Activated naive CD4-positive, alpha-beta T cell treated with anti-CD3 and anti-CD28 coated beads, Interleukin-2, amount 50 U/mL, for 72 hours (primary cell): Measurements from ENCODE around the gene ERC2. TPM values are rescaled to one million over a fixed set of nuclear protein-coding genes. Genes with fewer than 3 reads are reported as not detected.

Experiments used
- ATAC-seq, 2 donors: fragments of 150-1000 bp; cut with Tn5 transposase; 2 replicates each; pipeline ENCODE4 v1.10.0; 2021; ENCODE audit warnings: mild to moderate bottlenecking in 2 of 2, moderate library complexity in 2 of 2
- DNase-seq, 2 donors: peaks; one replicate each; pipeline ENCODE4 v3.0.0; 2021 to 2022; ENCODE audit warnings: low spot score in 2 of 2
- H3K27ac Mint-ChIP-seq, 2 donors: one replicate each; pipeline ENCODE4 v1.8.0; 2022; ENCODE audit warnings: mild to moderate bottlenecking in 2 of 2, mixed read lengths in 2 of 2
- H3K36me3 Mint-ChIP-seq, 2 donors: one replicate each; pipeline ENCODE4 v1.8.0; 2022; ENCODE audit warnings: mixed read lengths in 2 of 2
- H3K9me3 Mint-ChIP-seq, 2 donors: one replicate each; pipeline ENCODE4 v1.8.0; 2022; ENCODE audit warnings: mixed read lengths in 2 of 2
- total RNA-seq, 2 donors: library from RNA; stranded (reverse); gene quantifications; one replicate each; pipeline ENCODE4 v1.2.3, GENCODE V29; 2022

Gene ERC2
- total RNA-seq, 2 donors from 2014 or later, result 0.58 TPM; not detected in 1

DNA sequence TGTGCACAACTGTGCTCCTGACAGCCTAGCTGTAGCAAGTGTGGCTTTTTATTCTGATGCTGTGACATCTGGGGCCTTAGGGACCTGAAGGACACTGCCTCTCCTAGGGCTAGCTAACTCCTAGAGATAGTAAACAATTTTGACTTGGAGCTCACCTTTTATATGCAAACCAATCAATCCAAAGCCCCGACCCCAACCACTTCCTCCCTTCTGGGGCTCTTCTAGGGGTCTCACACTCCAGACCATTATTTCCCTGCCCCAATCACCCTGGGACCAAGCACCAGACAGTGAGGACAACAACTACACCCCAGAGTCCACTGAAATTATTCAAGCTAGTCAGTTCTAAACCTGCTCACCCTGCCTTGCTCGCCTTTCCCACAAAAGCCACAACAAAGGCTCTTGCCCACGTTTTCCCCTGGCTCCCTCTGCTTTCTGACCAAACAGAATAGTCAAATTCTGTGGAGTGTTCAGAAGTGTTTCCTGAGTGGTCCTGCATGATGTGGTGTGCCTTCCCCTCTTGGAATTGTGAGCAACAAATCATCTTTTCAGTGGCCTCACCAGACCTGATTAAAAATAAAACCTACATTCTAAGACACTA lies 897.0 kb downstream of the ERC2 start:
- ATAC-seq, result no peak
- Mint-ChIP-seq H3K9me3 (peaks cover 6 to 13% of the 10 kb centered on the region in 2 donors), H3K27ac (no peak overlapping the region), H3K36me3 (no peaks in the 10 kb centered on the region)
- DNase-seq, result no peak

DNA sequence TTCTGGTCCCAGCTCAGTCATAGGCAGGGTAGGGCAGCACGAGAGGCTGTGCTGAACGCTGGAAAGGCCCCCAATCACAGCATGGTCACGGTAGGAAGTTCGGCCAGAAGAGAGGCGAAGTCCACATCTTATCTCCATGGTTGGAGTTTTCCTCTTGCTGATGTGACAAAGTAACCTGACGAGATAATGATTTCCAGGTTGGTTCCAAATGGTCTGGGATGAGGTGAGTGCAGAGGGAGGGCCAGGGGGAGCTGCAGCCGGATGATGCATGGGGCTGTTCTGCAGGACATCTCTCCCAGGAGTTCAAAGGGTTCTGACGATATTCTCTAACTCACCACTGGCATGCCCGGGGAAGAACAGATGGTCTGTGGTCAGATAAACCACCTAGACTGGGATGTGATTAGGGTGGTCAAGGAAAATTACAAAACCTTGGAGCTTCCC lies 898.0 kb downstream of the ERC2 start:
- Mint-ChIP-seq H3K36me3 (no peaks in the 10 kb centered on the region), H3K27ac (no peak overlapping the region), H3K9me3 (peaks cover 6 to 13% of the 10 kb centered on the region in 2 donors)
- DNase-seq (no peak), ATAC-seq (no peak)

DNA sequence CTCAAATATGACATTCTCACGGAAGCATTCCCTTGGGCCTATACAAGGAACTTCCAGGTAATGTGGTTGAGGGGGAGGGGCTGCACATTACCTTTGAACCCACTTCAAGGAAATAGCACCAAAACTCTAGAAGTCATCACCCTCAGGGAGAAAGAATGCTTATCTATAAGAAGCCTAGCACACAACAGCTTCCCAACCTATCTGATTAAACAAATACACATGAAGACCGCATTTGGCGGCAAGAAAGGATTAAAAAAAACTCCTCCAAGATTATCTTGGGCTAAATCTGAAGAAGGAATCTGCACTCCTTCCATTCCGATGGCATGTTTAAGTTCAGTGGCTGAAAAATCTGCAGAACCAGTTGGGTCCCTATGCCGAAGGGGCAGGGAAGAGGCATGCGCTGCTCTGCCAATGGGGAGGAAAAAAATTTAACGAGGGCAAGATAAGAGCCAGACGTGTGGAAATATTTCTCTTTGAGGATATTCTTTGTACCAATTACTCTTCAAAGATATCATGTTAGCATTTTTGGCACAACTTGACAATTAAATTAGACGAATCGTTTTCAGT lies 899.2 kb downstream of the ERC2 start:
- peaks cover 6 to 13% of the 10 kb centered on the region in 2 donors for H3K9me3 Mint-ChIP-seq
- no peak overlapping the region for H3K27ac Mint-ChIP-seq

DNA sequence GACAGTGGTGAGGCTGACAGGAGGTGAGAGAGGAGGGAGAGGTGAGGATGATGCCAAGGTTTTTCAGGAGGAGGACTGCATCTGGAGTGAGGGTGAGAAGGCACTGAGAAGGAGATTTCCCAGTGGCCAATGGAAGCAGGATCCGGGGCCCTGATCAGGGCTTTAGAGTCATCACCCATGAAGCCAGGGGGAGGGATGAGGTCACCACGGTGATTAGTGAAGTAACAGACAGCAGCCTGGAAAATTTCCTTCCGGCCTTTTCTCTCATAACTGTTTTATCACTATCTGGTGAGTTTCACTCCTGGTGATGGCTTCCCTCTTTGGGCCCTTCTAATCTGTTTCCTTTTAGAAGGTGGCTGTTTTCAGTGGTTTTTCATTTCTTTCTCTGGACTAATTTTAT lies 900.7 kb downstream of the ERC2 start:
- no peak for DNase-seq
- no peak for ATAC-seq
- H3K36me3 Mint-ChIP-seq, result no peaks in the 10 kb centered on the region
- H3K9me3 Mint-ChIP-seq, result peaks cover 6 to 13% of the 10 kb centered on the region in 2 donors
- H3K27ac Mint-ChIP-seq, result no peak overlapping the region

More for the DNA sequence above, 899.2 kb downstream of the ERC2 start:
- no peaks in the 10 kb centered on the region for H3K36me3 Mint-ChIP-seq
- ATAC-seq (no peak), DNase-seq (no peak)

DNA sequence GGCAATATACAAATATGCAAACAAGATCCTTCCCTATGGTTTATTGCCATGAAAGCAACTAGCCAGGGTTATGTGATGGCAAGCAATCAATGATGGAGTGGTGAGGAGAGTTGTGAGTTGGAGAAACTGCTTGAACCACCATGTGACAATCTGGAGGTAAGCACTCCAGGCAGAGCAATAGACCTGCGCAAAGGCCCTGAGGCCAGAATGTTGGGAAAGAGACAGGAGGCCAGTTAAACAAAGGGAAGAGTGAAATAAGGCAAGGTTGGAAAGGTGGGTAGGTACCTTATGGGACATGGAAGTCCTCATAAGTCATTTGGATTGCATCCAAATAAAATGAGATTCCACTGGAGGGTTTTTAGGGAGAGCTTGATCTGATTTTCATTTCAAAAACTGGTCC lies 901.1 kb downstream of the ERC2 start:
- ATAC-seq, result no peak
- Mint-ChIP-seq H3K9me3 (peaks cover 6 to 13% of the 10 kb centered on the region in 2 donors), H3K27ac (no peak overlapping the region), H3K36me3 (no peaks in the 10 kb centered on the region)
- DNase-seq, result no peak

DNA sequence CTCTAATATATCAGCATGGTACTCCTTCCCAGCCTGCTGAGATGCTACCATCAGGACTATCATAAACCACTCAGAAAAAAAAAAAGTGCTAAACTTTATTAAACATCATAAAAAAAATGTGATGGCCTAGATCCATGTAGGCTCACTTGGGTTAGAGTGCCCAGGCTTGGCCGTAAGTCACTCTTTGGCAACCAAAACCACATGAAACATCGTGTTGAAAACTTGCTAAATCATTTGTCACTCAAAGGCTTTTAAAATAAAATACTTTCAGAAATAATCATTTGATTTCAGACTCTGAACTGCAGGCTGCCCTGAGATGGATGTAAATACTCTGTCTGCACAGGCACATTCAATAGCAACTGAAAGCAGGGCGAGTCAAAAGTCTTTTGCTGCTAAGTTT lies 902.7 kb downstream of the ERC2 start:
- H3K27ac Mint-ChIP-seq, result no peak overlapping the region
- no peak for DNase-seq
- H3K9me3 Mint-ChIP-seq, result peaks cover 6 to 13% of the 10 kb centered on the region in 2 donors
- no peaks in the 10 kb centered on the region for H3K36me3 Mint-ChIP-seq
- ATAC-seq, result no peak

DNA sequence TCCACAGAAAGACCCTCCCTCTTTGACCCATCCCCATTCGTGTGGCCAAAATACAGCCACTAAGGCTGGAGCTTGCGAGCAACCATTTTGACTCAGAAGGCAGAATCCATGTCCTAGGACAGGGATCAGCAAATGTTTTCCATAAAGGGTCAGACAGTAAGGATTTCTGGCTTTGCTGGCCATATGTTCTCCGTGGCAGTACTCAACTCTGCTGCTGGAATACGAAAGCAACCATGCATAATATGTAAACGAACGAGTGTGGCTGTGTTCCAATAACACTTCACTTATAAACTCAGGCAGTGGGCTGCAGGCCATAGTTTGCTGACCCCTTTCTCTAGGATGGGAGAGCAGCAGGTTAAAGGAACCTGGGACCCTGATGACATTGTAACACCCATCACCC lies 903.5 kb downstream of the ERC2 start:
- Mint-ChIP-seq H3K27ac (no peak overlapping the region), H3K36me3 (no peaks in the 10 kb centered on the region), H3K9me3 (peaks cover 6 to 13% of the 10 kb centered on the region in 2 donors)
- ATAC-seq (no peak), DNase-seq (no peak)

DNA sequence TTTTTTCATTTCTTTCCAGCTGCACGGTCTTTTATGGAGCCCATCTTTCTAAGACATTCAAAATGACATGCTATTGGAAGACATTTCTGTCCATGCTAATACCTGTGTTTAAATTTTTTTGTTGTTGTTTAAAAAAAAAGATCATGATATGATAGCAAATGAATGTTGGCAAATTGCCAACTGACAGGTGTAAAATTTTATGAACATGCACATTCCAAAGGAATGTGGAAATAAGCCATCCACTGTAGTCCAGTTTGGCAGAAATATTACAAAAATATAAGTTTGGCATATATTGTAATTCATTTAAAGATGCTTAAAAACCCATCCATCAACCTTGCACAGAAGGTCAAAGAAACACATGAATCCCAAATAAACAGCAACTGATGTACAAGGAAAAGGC lies 905.6 kb downstream of the ERC2 start:
- no peak for DNase-seq
- H3K27ac Mint-ChIP-seq, result no peak overlapping the region
- no peaks in the 10 kb centered on the region for H3K36me3 Mint-ChIP-seq
- ATAC-seq, result no peak
- H3K9me3 Mint-ChIP-seq, result peaks cover 0 to 6% of the 10 kb centered on the region in 2 donors

DNA sequence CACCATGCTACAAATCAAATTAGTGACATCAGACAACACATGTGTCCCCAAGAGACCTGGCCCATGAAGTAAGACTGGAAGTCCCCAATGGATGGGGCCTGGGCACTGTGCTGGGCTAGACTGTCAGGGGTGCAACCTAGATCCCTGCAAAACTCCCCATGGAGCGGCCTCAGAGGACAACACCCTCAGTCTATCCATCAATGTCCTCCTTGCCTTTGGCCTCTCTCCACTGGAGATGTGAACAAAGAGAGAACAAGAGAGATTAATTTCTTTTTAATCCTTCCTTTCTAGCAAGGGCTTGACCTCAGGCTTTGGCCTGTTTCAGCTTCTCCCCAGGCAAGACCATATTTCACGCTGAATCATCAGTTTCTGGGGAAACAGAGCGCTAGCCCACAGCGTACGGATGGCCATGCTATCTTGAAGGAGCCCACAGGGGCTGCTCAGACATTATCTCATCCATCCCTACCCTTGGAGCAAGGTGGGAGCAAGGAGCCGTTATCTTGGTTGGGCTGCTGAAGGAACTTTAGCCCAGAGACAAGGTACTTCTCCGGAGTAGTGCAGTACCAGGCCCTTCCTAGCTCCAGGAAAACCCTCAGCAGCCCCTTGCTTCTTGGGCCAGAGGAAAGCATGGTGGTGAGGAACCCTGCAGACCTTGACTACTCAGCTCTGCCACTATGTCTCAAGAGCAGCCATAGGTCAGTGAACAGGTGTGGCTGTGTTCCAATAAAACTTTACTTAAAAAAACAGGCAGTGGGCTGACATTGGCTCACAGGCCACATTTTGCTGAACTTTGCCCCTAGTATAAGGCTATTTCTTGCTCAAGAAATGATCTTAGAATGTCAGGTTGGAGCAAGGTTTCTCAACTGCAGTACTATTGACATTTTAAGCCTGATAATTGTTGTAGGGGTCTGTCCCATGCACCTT lies 908.5 kb downstream of the ERC2 start:
- Mint-ChIP-seq H3K27ac (no peak overlapping the region), H3K9me3 (no peaks in the 10 kb centered on the region), H3K36me3 (no peaks in the 10 kb centered on the region)
- DNase-seq, result no peak
- no peak for ATAC-seq

DNA sequence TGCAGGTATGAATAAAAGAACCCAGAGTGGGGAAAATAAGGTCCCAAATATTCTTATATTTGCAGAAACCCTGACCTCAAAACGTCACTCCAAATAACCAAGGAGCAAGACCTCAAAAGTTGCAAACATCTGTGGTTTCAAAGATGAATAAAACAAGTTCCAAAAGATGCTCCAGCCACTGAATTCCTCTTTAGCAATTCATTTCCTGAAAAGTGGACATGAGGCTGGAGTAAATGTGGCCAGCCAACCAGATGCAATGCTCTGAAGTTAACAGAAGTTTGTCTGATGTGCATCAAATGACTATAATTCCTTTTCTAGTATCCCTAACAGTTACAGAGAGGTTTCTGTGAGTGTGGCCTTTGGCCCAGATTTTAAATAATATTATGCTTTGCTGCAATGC lies 910.0 kb downstream of the ERC2 start:
- DNase-seq, result no peak
- no peak for ATAC-seq
- H3K9me3 Mint-ChIP-seq, result no peaks in the 10 kb centered on the region

DNA sequence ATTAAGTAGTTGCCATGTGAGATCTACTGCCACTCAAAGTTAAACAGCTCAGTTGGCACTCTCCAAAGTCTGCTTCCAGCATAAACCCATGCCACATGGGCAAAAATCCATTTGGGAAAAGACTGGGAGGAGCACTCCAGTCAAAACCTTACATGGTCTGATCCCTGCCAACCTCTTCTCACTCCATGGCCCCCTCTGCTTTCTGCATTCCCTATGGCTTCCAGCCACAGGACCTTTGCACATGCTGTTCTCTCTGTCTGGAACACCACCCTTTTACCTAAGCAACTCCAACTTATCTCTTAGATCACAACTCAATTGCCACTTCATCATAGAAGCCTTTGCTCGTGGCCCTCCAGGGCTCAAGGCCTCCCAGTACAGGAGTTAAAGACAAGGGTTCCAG lies 910.7 kb downstream of the ERC2 start:
- no peak for ATAC-seq
- Mint-ChIP-seq H3K27ac (no peak overlapping the region), H3K9me3 (no peaks in the 10 kb centered on the region), H3K36me3 (no peaks in the 10 kb centered on the region)
- DNase-seq, result no peak

More for the DNA sequence above, 910.0 kb downstream of the ERC2 start:
- Mint-ChIP-seq H3K36me3 (no peaks in the 10 kb centered on the region), H3K27ac (no peak overlapping the region)

DNA sequence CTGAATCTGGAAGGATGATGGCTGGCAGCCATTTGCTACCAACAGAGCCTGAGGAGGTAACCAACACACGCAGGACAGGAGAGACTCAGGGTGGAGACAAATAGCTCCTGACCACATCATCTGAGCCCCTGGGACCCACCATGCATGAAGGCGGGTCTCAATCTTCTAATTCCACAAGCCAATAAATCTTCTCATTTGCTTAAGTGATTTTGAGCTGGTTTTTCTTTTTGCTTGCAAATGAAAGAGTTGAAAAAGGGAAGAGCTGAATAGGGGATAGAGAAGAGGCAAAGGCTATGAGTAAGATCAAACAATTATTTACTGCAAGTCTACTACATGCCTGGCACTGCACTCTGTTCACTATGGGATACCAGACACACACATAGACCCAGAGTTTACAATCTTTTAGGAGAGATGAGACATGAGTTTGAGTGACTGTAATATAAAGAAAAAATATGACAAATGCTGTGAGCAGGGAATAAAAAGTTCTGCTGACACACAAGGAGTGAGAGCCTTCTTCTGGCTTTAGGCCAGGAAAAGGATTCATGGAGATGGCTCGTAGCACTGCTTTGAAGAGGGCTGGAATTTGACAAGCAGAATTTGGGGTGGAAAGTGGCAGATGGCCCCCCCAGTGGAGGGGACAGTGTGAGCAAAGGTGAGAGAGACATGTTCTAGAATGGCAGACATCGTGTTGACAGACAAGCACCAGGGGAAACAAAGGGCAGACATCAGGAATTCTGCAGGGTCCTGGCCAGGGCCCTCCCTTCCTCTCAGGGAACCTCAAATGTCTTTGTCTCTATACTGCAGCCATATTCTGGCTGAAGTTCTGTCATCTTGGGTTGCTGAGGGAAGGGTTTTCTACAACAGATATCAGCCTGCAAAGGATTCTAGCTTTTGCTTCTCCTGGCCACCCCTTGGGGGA lies 911.4 kb downstream of the ERC2 start:
- Mint-ChIP-seq H3K36me3 (no peaks in the 10 kb centered on the region), H3K27ac (no peak overlapping the region), H3K9me3 (peaks cover 0 to 4% of the 10 kb centered on the region in 2 donors)
- ATAC-seq, result no peak
- DNase-seq, result no peak

DNA sequence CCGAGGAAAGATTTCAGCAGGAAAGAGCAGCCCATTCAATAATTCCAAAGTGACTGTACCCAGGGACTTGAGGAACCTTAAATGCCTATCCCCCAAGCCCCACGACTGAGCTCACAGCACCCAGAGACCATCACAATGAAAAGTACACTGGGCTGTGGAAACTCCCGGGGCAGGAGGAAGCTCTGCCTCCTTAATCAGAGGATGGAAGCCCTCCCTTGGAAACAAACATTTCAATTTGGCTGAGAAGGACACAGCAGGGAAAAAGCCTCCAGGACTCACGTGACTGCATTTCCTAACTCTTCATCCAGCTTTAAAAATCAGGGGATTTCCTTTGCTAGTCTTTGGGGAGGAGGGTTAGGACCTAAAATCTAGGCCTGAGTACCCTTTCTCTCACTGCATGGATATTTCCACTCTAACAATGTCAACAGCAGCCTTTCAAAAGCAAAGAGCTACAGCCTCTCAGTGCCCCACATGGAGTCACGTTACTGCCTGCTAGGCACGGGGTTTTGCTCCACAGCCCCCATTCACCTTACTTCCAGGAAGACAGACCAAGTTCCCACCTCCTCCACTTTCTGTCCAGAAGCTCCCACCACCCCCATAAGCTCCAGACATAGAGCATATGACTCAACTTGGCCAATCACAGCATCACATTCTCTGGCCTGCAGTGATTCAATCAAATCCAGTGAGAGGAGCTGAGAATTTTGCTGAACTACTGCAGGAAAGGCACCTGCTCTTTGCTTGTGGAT lies 912.2 kb downstream of the ERC2 start:
- Mint-ChIP-seq H3K36me3 (no peaks in the 10 kb centered on the region), H3K27ac (no peak overlapping the region), H3K9me3 (peaks cover 0 to 4% of the 10 kb centered on the region in 2 donors)
- no peak for DNase-seq
- no peak for ATAC-seq

DNA sequence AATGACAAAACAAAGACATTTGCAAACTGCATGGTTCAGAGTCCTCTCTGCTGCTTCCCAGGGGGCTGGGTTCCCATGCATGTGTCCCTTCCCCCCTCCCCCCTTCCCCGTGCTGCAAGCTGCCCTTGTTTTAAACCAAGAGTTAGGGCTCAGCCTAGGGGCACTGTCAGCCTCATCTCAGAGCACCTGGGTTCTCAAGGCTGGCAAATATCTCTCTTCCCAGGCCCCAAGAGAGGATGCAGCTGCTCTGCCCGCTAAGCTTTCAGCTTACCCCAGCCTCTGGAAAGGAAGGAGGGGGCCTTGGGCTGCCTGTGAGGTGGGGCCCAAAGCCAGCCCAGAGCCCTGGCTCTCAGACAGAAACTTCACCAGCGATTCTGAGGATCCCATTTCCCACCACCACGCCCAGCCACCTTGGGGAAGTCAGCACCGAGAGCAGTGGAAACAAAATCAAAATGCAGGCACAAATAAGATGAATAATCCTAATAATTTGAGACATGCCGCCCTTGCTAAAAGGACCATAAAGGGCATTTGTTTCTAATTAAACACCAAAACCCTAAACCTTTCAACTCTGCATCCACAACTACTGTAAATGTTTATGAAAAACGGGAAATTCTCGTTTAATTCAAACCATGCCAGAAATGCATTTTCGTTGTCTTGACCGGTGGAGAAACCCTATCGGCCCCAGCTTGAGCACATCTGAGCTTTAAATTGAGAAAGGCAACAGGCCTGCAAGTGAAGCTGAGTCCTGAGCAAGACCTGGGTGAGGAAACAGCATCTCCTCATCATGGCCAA lies 913.4 kb downstream of the ERC2 start:
- DNase-seq (no peak), ATAC-seq (no peak)
- H3K27ac Mint-ChIP-seq, result no peak overlapping the region
- H3K36me3 Mint-ChIP-seq, result no peaks in the 10 kb centered on the region
- H3K9me3 Mint-ChIP-seq, result peaks cover 4 to 11% of the 10 kb centered on the region in 2 donors

DNA sequence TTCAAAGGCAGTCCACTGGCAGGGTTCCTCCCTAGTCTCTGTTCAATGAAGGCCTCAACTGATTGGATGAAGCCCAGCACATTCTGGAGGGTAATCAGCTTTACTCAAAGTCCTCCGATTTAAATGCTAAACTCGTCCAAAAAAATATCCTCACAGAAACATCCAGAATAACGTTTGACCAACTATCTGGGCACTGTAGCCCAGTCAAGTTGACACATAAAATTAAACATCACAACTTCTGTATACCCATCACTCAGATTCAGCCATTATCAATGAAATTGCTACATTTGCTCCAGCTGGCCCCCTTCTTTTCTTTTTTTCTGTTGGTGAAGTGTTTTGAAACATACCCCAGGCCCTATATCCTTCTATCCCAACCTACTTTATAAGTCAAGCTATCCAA lies 916.6 kb downstream of the ERC2 start:
- DNase-seq (no peak), ATAC-seq (no peak)
- Mint-ChIP-seq H3K36me3 (no peaks in the 10 kb centered on the region), H3K27ac (no peak overlapping the region), H3K9me3 (peaks cover 4 to 11% of the 10 kb centered on the region in 2 donors)
